ENCODE measurements around the gene SCUBE3.

Gene SCUBE3

GRCh38 chr6:35258858-35259193 lies 45.1 kb downstream of the SCUBE3 start:
- DNase-seq (ENCODE audit: extremely low read depth, low read depth), result no peak
- TF ChIP-seq CTCF (IDR thresholded peaks at IDR 0.05; ENCODE audit: low read depth, low read length), result no peak

GRCh38 chr6:35259194-35259947 lies 45.6 kb downstream of the SCUBE3 start, which contains the start of gene ZNF76:
Gene ZNF76 (plus strand): TSS chr6:35259735. CDS start chr6:35281152, 21,417 bp downstream.
- DNase-seq (ENCODE audit: extremely low read depth, low read depth), result peak; percentile 92

GRCh38 chr6:35259948-35260590 lies 46.3 kb downstream of the SCUBE3 start:
- DNase-seq (ENCODE audit: extremely low read depth, low read depth), result no peak
- no peak for TF ChIP-seq CTCF (IDR thresholded peaks at IDR 0.05; ENCODE audit: low read depth, low read length)

More at GRCh38 chr6:35259194-35259947, 45.6 kb downstream of the SCUBE3 start, which contains the start of gene ZNF76:
- TF ChIP-seq CTCF (IDR thresholded peaks at IDR 0.05; ENCODE audit: low read depth, low read length), result no peak

- DNase-seq (ENCODE audit: extremely low read depth, low read depth), result no peak
- no peak for TF ChIP-seq CTCF (IDR thresholded peaks at IDR 0.05; ENCODE audit: low read depth, low read length)
These were observed 47.1 kb downstream of the SCUBE3 start for GRCh38 chr6:35260591-35261570.

GRCh38 chr6:35262596-35262995 lies 48.8 kb downstream of the SCUBE3 start:
- no peak for DNase-seq (ENCODE audit: extremely low read depth, low read depth)
- no peak for TF ChIP-seq CTCF (IDR thresholded peaks at IDR 0.05; ENCODE audit: low read depth, low read length)

GRCh38 chr6:35264550-35265274 lies 51.0 kb downstream of the SCUBE3 start:
- TF ChIP-seq CTCF (IDR thresholded peaks at IDR 0.05; ENCODE audit: low read depth, low read length), result no peak
- DNase-seq (ENCODE audit: extremely low read depth, low read depth), result no peak
